ENCODE results near the gene CCM2.

CCM2 gene

DNA sequence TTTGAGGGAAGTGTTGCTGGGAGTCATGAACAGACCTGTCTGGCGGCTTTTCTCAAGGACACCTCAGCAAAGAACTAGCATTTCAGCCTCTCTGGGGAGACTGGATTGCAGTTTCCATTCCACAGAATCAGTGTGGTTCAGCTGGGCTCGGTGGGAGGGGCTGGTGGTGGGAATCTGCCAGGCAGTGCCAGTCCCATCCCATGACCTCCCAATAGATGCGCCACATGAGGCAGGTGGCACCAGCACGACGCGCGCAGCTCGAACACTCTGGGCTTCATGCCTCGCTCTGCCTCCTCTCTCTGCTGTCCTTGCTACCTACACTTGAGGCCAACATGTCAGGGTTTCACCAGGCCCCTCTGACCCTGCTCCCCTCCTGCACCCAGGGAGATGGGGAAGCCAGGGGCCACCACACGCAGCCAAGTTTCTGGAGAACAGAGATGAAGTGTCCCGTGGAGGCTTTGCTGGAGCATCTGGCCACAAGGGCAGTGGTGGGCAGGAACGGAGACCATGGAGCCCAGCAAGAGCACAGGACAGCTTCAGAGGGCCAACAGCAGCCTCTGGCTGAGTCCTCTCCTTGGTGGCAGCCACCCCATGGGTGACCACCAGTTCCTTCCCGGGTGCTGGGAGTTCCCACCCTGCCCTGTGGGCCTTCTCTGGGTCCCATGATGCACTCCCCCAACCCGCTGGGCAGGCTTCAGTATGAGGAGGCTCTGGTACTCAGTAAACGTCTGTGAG is 86.5 kb downstream of the CCM2 start:
- DNase-seq, result no peak

DNA sequence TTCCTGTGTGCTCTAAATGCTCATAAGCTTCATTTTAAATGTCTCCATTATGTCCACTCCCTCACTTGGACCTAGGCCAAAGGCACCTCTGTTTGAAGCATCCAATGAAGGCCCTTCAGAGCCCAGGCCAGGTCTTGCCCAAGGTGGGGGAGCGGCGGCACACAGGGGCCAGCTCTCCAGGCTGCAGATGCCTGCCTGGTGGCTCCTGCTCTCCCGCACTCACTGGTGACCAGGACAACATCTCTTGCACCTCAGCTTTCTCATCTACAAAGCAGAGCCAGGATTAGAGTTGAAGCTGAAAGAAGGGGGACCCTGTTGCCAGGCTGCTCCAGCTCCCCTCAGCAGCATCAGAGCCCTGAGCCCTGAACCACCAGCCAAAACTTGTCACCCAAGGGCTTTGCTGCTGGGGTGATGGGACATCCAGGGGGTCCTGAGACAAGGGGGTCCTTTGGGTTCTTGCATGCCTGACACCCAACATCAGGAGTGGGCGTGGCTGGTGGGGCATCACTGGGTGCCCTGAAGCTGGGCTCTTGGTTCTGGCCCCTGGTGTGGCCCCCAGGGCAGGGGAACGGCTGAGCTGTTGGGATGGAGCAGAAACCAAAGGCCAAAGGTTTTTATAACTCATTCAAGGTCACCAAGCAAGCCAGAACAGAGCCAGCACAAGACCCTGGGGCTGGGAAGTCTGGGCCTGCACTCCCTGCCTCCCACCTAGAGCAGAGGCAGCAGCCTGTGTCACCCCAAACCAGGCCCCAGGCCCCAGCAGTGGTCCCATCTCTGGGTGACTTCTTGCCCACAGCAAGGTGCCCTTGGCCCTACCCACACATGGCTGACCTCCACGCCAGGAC is 87.5 kb downstream of the CCM2 start:
- DNase-seq, result no peak

- no peak for DNase-seq
Measured at GRCh38 chr7:45088146-45088701, 88.2 kb downstream of the CCM2 start.

DNA sequence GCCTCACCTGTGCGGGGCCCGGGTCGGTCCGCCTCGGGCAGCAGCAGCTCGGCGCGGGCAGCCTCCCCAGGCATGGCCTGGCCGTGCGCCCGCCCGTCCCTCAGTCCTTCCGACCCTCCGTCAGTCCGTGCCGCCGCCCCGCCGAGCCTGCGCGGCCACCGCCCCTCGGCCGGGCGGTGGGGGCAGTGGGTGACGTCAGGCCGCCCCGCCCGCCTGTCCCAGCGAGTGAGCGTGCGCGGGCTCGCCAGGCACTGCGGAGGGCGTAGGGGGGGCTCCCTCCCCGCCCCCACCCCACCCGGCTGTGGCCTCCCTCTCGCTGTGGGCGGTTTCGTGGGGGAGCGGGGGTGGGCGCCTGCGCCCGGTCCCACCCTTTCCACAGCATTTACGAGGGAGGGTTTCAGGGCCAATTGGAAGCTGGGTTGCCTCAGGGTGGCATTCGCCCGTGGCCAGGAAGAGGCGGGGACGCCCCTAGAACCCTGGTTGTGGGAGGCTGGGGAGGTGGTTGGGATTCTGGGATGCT is 88.9 kb downstream of the CCM2 start, which contains the start of gene NACAD:
Gene NACAD, minus strand, starts transcription at position 149 of the 520 bp plus-strand sequence. Its CDS starts 75 bp downstream, at position 74.
- DNase-seq, result no peak

- peak; percentile 71 for DNase-seq
Measured at GRCh38 chr7:45089341-45089891, 89.4 kb downstream of the CCM2 start.

DNA sequence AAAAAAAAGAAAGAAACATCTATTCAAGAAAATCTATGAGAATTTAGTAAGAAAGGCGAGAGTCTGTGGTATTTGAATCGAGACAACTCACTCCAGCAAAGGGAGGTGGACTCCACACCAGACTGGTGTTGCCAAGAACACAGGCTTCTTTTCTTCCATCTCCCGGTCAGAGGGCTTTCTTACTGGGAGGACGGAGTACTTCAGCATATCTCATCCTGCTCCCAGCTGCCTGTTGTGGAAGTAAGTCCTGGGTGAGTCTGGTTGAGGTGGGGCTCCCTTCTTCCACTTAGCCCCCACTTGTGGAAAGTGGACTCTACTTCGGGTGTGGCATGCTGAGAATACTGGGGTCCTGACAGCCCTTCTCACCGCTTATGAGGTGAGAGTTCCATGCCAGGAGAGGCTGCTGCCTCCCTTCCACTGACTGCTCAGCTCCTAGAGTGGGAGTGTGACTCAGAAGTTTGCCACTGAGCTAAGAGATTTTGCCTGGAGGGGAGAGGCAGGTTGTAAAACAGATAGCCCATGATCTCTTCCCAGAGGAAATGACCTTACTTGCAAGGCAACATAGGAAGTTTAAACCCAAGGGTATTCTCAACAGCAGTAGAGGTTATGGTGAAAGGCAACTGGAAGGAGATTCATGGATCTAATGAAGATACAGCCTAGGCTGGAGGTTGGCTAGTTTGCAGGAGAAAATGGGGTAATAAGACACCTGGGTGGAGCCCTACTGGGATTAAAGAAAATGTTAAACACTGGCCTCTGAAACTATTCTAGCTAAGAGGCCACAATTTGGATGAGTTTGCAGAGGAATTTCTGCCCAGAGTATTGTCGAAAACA is 92.3 kb downstream of the CCM2 start:
- DNase-seq, result no peak

- no peak for DNase-seq
Measured at GRCh38 chr7:45092931-45093235, 92.9 kb downstream of the CCM2 start.

DNA sequence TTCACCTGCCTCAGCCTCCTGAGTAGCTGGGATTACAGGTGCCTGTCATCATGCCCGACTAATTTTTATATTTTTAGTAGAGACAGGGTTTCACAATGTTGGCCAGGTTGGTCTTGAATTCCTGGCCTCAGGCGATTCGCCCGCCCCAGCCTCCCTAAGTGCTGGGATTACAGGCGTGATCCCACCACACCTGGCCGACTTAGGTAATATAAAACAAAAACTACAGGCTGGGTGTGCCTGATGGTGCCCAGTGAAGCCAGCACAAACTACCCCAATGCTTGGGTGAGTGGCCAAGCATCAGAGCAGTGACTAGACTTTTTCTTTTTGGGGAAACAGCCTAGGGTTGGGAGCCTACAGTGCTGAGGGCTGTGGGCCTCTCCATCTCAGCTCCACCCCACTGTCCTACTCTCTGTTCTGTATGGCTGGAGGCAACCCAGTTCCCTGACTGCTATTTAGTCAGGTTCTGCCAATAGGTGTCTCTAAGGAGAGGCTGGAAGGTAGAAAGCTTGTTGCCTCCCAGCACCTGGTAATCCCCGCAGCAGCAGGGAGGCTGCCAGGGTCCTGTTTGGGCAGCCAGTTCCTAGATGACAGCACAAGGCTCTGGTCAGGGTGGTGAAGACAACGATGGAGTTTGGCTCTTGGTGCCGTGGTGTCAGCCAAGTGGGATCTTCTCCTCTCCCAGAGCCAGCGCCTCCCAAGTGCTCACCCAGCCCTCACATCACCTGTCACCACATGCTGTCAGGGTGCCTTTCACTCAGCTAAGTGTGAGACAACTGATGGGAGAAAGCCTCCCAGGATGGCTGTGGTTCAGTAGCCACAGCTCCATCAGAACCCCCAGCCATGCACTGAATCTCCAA is 99.2 kb downstream of the CCM2 start:
- no peak for DNase-seq

GRCh38 chr7:45099891-45100760 is 100.1 kb downstream of the CCM2 start:
- no peak for DNase-seq

DNA sequence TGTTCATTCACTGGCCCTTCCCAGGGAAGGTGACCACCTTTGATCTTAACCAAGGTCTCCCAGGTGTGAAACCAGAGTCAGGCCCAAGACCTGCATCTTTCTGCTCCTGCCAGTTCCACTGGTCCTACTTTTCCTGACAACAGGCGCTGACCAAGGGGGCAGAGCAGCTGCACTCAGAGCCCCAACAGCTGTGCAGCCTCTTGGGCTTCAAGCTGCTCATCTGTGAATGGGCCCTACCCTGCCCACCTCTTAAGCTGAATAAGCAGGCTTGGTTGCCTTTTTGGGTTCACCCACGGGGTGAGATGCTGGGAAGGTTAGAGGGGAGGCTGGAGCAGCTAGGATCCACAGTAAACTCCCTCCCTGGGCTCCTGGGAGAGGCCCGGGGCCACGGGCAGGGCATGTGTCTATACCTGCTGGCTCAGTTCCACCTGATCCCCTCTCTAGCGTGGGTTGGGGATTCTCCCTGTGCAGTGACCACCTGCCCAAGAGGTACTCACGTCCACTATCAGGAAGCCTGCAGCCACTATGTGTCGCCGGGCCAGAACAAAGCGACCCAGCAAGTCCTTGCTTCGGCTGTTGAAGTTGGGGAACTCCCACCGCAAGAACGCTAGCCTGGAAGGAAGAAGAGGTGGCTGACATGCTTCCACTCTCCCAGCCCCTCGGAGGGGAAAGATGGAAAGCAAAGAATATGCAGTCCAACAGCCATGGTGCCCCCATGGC is 100.9 kb downstream of the CCM2 start:
- DNase-seq, result no peak

DNA sequence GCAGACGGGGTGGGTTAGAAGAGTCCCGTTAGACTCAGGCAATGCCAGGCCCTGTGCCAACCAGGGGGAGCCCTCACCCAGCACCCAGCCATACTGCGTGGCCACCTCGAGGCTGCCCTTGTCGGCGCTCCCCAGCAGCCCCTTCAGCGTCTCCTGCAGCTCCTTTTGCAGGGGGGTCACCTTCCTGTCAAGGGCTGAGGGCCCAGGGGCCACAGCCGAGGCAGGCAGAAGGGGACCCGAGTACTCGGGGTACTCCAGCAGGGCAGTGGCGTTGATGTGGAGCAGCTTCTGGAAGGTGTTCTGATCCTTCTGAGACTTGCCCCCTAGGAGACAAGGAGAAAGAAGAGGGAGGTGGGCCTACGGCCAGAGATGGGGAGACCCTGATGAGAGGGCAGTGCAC is 101.7 kb downstream of the CCM2 start:
- no peak for DNase-seq

- DNase-seq, result no peak
Measured at GRCh38 chr7:45102785-45103712, 103.0 kb downstream of the CCM2 start.

GRCh38 chr7:45103958-45104843 is 104.2 kb downstream of the CCM2 start:
- no peak for DNase-seq

- no peak for DNase-seq
Measured at GRCh38 chr7:45104844-45105587, 105.0 kb downstream of the CCM2 start.

DNA sequence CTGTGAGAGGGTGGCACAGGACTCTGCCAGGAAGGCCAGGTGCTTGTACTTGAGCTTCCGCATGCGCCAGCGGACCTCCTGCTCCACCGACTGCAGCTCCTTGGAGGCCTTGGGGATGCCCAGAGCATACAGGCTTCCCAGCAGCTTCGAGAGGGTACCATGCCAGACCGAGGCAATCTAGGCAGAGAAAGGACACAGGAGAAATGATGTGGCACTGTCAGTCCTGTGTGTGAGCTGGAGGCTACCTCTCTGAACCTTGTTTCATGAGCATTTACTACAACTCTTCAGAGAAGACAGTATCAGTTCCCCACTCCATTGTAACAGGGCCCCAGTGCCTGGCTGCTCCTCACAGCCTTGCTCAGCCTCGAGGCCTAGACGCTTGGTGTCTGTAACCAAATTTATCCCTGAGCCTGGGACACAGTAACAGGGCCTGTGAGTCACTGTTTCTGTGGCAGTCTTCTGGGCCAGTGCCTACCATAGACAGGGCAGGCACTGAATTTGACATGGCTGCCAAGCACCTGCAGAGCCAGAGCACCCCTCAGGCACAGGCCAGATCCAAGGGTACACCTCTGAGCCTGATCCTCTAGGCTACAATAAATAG is 105.7 kb downstream of the CCM2 start:
- no peak for DNase-seq

- no peak for DNase-seq
Measured at GRCh38 chr7:45106820-45107219, 106.8 kb downstream of the CCM2 start.

All from activated CD4-positive, alpha-beta T cell treated with anti-CD3 and anti-CD28 coated beads, Interleukin-10, Interleukin-2, amounts not matched to agents 100 ng/mL and 50 ng/mL, durations not matched to agents 16 hours and 8 hours (primary cell).